KOPT-K1 (cell line): ENCODE data around the gene ADAMTS17.

Experiments
- H3K27ac ChIP-seq: fragments of 200-600 bp; sonication (generic); 2 replicates; pipeline ENCODE4 v1.5.1; 2016; ENCODE audit warnings: antibody characterized with exemption, mild to moderate bottlenecking, low read depth, low read length; ENCODE audit not compliant: poor library complexity, severe bottlenecking
- H3K36me3 ChIP-seq: fragments of 200-600 bp; sonication (generic); 2 replicates; pipeline ENCODE4 v1.5.1; 2017; ENCODE audit warnings: antibody characterized with exemption, mild to moderate bottlenecking, low read length, moderate library complexity; ENCODE audit not compliant: insufficient read depth
- H3K9me3 ChIP-seq: fragments of 200-600 bp; sonication (generic); 2 replicates; pipeline ENCODE4 v1.5.1; 2017; ENCODE audit warnings: antibody characterized with exemption, low read length, mild to moderate bottlenecking; ENCODE audit not compliant: insufficient read depth, poor library complexity, severe bottlenecking

ADAMTS17 gene

DNA sequence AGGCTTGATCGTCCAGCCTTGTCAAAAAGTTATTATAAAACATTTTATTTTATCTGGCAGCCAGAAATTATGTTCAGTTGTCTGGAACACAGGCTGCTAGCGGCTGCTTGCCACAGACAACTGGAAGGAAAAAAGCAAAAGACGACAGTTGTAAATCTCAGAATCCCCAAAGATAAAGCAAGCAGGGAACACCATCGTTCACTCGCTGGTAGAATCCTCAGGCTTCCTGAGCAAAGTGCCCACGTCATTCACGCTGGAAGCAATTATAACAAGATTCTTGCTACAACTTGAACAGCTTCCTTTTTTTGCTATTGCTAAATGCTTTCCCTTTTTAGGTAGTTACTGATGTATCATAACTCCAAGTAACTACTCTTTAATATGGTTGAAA is 33.6 kb downstream of the ADAMTS17 start:
- H3K27ac ChIP-seq = no peak overlapping the region
- no peaks in the 10 kb centered on the region for H3K36me3 ChIP-seq
- H3K9me3 ChIP-seq = no peaks in the 10 kb centered on the region

DNA sequence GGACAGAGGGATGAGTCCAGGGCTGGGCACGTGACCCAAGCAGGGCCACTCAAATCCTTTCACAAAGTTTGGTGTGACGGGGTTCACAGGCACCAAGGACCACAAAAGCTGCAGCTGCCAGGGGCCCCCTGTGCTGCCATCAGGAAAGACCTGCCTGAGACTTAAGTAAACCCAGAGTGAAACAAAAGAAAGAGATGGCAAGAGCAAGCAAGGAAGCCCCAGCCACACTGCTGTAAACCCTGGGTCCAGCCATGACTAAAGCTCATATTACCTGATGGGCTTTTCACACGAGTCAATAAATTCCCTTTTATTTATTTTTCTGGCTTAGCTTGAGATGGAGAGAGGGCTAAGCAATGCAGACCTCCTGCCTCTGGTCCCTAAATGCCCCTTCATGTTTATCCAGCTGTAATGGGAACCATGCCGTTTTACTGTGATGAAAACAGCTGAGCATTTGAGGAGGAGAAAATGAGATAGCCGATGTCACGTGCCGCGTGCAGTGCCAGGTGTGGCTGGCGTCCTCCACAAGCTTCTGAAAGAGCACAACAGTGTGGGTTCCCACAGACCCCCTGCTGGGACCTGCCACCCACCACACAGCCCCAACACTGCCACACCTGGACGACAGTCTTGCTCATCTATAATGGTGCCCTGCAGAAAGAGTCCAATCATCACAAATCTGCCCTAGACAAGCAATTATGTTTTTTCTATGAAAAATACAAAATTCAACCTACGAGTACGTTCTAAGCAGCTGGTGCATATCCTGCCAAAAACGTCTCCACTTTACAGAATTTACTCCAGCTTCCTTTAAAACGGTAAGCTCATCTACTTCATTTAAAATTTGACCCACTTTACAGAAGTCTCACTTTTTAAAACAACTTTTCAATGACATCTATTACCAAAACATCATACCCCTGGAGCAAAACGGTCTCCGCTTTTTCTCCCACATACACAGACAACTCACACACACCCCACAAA is 34.2 kb downstream of the ADAMTS17 start:
- no peaks in the 10 kb centered on the region for H3K9me3 ChIP-seq
- H3K36me3 ChIP-seq = no peaks in the 10 kb centered on the region
- no peak overlapping the region for H3K27ac ChIP-seq

DNA sequence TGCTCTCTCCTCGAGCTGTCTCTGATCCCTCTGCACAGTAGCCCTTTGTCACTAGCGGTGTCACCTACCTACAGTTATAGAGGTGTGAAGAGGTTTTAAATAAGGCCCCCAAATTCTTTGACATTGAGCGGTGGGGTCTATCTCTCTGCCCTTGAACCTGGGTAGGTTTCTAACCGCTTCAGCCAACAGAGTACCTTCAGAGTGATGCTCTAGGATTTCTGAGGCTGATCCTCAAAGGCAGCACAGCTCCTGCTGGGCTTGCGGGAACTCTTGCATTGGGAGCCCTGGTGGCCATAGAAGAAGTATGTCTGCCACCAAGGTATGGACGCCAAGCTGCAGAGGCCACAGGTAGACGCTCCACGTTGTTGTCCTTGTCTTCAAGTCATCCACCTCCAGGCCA is 35.7 kb downstream of the ADAMTS17 start:
- H3K36me3 ChIP-seq = no peaks in the 10 kb centered on the region
- H3K27ac ChIP-seq = no peak overlapping the region
- no peaks in the 10 kb centered on the region for H3K9me3 ChIP-seq

DNA sequence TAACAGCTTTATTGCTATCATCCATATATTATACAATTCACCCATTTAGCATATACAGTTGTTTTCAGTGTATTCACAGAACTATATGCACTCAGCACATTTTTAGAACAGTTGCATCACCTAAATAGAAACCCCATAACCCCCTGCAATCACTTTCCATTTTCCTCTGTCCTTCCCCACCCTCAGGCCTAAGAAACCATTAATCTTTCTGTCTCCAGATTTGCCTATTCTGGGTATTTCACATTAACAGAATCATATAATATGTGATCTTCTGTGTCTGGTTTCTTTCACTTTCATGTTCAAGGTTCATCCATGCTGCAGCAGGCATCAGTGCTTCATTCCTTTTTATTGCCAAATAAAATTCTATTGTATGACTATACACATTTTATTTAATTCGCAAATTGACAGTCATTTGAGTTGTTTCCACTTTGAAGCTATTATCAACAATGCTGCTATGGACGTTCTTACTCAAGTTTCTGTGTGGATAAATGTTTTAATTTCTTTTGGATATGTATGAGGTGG is 39.8 kb downstream of the ADAMTS17 start:
- no peaks in the 10 kb centered on the region for H3K36me3 ChIP-seq

DNA sequence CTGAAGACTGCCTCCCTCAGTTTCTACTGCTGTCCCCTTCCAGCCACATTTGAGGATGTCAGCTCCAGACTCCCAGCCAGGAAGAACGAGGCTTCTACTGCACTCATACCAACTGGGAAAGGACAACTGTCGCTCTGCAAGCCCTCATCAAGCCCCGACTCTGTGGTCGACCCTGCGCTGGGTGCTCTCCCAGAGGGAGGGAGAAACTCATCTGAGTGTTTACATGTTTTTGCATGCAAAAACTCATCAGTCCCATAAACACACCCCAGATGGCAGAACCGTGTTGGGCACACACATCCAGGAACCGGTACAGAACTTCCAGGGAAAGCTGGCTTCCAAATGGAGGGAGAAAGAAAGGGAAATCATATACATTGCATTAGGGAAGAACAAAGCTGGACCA is 43.5 kb downstream of the ADAMTS17 start:
- Histone ChIP-seq H3K27ac (no peak overlapping the region), H3K9me3 (peaks cover 5% of the 10 kb centered on the region), H3K36me3 (no peaks in the 10 kb centered on the region)

More for the DNA sequence above, 39.8 kb downstream of the ADAMTS17 start:
- peaks cover 5% of the 10 kb centered on the region for H3K9me3 ChIP-seq
- no peak overlapping the region for H3K27ac ChIP-seq

DNA sequence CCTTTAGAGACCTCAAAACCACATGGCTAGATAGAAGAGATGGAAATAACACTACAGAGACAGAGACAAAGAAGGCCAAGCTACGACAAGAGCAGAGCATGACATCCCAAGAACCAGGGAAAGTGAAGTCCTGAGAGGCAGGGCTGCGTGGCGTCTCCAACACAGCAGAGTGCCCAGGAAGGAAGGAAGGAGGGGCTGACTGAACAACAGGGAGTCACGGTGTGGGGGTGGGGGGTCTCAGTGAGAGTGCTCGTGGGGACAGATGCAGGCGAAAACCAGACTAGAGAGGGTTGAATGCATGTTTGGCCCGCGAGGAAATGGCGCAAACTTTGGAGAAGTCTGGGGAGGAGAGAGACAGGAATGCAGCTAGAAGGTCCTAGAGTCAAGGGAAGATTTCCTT is 44.0 kb downstream of the ADAMTS17 start:
- Histone ChIP-seq H3K9me3 (peaks cover 5% of the 10 kb centered on the region), H3K27ac (no peak overlapping the region), H3K36me3 (no peaks in the 10 kb centered on the region)

DNA sequence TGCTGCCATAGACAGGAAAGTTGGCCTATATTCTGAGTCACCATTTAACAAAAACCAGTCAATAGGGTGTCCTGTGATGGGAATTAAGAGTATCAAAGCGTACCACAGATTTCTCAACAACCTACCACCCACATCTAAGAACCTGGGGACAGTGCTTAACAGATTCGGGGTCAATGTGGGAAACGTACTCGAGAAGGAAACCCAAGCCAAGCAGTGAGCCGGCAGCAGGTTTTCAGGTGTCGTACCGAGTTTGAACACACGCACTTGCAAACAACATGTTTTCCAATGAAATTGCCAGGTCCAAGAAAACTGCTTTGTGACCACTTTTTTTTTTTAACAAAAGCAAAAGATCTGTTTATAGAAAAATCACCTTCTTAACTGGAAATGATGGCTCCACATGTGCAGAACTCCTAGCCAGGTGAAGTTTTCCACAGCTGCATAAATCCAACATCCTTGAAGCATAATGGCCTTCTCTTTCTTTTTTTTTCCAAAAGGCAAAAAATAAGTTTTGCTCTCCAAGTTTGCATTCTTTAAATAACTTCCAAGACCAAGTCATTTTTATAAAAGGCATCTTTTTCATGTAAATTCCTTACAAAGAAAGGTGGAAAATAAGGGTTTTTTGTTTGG is 45.7 kb downstream of the ADAMTS17 start:
- Histone ChIP-seq H3K9me3 (peaks cover 5% of the 10 kb centered on the region), H3K36me3 (no peaks in the 10 kb centered on the region), H3K27ac (no peak overlapping the region)

DNA sequence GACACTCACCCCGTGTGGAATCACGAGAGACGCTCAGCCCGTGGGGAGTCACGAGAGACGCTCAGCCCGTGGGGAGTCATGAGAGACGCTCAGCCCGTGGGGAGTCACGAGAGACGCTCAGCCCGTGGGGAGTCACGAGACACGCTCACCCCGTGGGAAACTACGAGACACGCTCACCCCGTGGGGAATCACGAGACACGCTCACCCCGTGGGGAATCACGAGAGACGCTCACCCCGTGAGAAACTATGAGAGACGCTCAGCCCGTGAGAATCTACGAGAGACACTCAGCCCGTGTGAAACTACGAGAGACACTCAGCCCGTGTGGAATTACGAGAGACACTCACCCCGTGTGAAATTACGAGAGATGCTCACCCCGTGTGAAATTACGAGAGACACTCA is 49.8 kb downstream of the ADAMTS17 start:
- H3K27ac ChIP-seq = no peak overlapping the region
- no peaks in the 10 kb centered on the region for H3K9me3 ChIP-seq
- no peaks in the 10 kb centered on the region for H3K36me3 ChIP-seq

DNA sequence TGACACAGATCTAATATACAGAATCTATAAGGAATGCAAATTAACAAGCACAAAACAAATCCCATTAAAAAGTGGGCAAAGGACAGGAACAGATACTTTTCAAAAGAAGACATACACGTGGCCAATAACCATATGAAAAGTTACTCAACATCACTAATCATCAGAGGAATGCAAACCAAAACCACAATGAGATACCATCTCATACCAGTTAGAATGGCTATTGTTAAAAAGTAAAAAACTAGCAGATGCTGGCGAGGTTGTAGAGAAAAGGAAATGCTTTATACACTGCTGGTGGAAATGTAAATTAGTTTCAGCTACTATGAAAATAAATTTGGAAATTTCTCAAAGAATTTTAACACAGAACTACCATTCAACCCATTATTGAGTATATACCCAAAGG is 50.7 kb downstream of the ADAMTS17 start:
- H3K9me3 ChIP-seq = no peaks in the 10 kb centered on the region

DNA sequence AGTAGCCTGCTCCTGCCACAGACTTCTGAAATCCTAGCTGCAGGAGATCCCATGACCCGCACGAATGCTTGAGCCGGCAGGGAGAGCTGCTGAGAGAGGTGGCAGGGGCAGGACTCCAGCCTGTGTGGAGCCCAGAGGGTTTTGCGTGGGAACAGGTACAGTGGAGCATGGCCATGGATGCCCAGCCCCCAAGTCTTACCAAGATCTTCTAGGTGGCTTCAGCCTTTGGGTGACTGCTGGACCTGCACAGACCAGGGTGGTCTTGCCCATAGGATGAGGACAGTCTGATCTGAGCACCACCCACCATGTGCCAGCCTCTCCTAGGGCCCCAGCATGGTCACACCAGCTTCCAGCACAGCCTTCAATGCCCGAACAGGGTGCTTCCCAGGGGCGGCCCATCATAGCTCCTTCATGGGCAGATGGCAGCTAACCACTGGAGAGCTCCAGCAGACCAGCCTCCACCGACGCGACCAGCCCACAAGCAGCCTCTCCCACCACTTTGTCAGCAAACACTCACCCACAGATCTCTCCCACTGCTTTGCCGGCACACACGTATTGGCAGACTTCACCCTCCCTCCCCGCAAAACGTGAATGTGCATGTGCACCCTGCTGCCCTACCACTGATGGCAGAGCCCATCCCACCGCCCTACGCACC is 56.0 kb downstream of the ADAMTS17 start:
- H3K27ac ChIP-seq = no peak overlapping the region
- H3K9me3 ChIP-seq = no peaks in the 10 kb centered on the region
- no peaks in the 10 kb centered on the region for H3K36me3 ChIP-seq

More for the DNA sequence above, 50.7 kb downstream of the ADAMTS17 start:
- no peaks in the 10 kb centered on the region for H3K36me3 ChIP-seq
- no peak overlapping the region for H3K27ac ChIP-seq

DNA sequence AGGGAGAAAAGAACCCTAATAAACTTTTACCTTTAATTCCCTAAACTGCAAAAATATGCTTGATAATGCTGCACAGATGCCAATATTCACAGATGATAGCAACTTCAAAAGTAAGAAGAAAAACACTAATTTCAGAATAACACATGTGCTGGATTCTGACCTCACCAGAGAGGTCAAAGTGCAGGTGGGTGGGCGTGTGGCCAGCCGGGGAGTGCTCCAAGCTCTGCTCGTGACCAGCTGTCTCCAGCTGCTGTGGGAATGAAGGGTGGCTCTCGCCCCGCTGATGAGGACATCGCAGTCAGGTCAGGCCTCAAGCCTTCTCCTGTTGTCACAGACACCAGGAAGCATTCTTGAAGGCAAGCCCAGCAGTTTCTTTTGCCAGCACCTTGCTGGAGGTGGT is 57.1 kb downstream of the ADAMTS17 start:
- Histone ChIP-seq H3K9me3 (no peaks in the 10 kb centered on the region), H3K27ac (no peak overlapping the region), H3K36me3 (no peaks in the 10 kb centered on the region)

DNA sequence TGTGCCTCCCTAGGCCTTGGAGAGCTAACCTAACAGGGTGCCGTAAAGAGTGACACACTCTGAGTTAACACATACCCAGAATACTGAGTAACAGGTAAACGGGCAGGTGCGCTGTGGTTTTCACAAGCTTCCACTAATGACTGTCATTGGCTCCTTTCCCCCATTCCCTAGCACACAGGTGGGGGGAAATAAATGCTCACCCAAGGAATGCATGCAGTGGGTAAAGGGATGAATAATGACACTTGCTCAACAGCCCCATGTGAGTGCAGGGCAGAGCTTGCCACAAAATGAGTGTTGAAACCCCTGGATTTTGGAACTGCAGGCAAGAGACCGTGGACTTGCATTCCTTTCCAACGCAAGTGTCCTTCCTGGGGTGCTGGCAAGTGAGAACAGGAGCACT is 57.6 kb downstream of the ADAMTS17 start:
- H3K27ac ChIP-seq = no peak overlapping the region
- H3K36me3 ChIP-seq = no peaks in the 10 kb centered on the region
- no peaks in the 10 kb centered on the region for H3K9me3 ChIP-seq

DNA sequence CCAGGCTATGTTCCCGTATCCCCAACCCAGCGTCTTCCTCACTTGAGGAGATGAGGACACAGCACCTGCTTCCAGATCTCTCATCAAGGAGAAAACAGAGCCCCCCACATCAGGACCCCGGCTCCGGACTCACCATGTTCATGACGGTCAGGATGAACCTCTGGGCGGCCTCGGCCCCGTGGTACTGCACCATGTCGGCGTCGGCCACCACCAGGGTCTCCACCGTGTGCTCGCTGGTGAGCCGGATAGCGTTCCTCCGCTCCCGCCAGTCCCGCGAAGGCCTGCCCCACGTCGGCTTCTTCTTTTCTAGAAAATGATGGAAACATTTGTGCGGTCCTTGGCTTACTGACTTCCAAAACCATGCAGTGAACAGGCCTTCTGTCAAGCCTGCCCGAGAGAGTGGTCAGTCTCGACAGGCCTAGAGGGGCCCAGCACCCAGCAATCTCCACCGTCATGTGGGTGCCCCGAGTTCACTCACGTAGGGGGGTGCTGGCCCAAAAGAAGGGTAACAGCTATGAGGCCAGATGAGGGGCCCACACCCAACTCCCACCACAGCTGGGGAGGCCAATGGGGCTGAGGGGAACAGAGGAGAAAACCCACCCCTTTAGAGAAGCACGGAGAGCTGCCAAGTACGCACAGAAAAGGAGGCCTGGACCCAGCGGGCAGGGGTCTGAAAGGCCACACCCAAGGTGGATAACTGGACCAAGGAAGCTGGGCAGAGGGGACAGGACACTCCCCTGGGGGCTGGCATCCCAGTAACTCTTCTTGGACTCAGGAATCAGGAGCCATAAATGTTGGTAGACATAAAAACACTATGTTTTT is 60.5 kb downstream of the ADAMTS17 start:
- H3K9me3 ChIP-seq = no peaks in the 10 kb centered on the region
- no peak overlapping the region for H3K27ac ChIP-seq
- no peaks in the 10 kb centered on the region for H3K36me3 ChIP-seq

DNA sequence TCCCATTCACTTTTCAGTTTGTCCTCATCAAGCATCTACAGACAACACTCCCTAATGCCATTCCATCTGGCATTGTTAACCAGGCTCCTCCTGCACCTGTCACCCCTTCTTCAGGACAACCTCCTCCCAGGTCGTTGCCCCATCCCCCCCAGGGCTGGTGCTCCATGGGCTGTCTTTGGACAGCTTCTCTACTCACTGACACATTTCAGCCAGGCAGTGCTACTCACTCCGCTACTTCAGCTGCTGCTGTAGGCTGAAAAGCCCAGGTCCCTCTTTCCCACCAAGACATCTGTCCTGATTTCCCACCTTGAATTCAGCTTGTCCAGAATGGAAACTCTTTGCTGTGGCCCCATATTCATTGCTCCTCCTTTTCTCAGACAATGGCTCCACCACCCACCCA is 61.9 kb downstream of the ADAMTS17 start:
- no peaks in the 10 kb centered on the region for H3K9me3 ChIP-seq
- no peak overlapping the region for H3K27ac ChIP-seq
- H3K36me3 ChIP-seq = no peaks in the 10 kb centered on the region
